HL-60/S4 (cell line): ENCODE results near the gene CEBPZ.

ENCODE experiments used
- in situ Hi-C: fragments of 300-500 bp; cut with MboI; formaldehyde crosslinking; loops from 2 replicates; pipeline ENCODE4 v1.14.3; 2022; ENCODE audit warnings: low sequenced_read_pairs

The CEBPZ gene

GRCh38 chr2:37181726-37182684, 49.4 kb downstream of the CEBPZ start:
- in situ Hi-C loops, result no loop called here

DNA sequence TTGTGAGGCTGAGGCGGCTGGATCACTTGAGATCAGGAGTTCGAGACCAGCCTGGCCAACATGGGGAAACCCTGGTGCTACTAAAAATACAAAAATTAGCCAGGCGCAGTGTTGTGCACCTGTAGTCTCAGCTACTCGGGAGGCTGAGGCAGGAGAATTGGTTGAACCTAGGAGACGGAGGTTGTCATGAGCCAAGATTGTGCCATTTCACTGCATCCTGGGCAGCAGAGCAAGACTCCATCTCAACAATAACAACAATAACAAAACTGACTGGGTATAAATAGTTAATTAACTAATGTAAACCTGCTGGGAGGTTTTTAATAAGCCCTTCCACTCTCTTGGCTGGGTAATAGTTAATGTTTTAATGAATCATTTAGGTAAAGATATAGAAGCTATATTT, 50.8 kb downstream of the CEBPZ start:
- in situ Hi-C loops, result no loop called here

DNA sequence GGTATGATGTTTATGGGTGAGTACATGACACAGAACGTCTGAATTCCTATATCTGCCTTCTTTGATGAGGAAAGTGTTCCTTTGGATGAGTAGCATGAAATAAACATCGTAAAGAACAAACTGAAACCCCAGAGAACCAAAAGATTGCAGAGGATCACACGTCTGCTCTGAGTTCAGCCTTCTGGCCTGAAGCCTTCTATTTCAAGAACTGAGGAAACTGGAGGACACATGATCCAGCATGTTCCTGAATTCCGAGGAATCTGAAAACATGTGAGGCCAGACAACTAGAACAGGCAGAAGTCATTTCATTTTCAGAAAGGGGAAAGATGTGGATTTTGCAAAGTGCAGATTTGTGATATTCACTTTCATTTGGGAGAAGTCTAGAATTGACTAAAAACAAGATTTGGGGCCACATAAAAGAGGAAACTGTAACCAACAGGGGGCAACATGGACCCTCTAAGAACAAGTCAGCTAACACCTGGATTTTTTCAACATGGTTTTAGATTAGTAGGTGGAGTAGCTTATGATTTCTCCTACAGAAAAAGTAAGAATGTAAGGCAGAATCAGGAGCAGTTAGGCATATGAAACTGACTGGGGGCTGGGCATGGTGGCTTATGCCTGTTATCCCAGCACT, 51.3 kb downstream of the CEBPZ start:
- in situ Hi-C loops, result no loop called here

DNA sequence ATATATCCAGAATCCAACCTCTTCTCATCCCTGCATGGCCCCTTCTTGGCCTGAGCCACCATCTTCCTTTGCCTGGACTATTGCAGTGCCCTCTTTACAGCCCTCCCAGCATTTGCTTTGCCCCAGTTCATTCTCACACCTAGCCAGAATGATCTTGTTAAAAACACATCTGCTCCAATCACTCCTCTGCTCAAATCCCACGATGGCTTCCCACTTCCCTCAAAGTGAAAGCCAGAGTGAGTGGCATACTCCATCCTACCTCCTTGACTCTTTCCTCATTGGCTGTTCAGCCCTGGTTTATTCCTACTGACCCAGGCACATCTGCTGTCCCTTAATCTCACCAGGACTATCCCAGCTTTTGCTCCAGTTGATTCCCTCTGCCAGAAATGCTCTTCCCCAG, 57.7 kb downstream of the CEBPZ start:
- in situ Hi-C loops, result loop anchor here (25.0 kb wide), 1 partner anchor 714 kb away; no protein-coding TSS in a partner anchor

- in situ Hi-C loops, result loop anchor here (25.0 kb wide), 1 partner anchor 716 kb away; no protein-coding TSS in a partner anchor
Observed at GRCh38 chr2:37171624-37171950, 59.8 kb downstream of the CEBPZ start.

DNA sequence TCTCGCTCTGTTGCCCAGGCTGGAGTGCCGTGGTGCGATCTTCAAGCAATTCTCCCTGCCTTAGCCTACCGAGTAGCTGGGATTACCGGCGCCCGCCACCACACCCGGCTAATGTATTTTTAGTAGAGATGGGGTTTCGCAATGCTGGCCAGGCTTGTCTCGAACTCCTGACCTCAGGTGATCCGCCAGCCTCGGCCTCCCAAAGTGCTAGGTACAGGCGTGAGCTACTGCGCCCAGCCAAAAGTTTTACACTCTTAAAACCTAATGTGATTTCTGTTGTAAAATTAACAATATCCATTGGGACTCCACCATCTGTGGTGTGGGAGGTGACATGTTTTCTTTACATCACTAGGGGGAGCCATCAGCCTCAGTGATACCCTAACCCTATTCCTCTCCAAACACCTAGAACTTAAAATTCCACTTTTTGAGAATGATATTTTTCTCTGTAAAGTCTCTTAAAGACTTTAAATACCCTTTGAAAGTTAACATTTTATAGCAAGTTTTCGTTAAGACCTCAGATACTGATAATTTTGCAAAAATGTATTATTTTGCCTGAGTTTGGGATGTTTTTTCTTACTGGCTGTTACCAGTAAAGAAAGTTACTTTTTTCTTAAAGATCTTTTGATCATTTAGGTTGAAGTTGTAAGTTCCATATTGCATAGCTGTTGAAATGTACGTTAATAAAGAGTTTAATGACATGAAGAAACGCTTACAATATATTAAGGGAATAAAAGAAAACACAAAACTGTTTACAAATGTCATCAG, 63.0 kb downstream of the CEBPZ start:
- in situ Hi-C loops, result loop anchor here (25.0 kb wide), 1 partner anchor 719 kb away; no protein-coding TSS in a partner anchor

DNA sequence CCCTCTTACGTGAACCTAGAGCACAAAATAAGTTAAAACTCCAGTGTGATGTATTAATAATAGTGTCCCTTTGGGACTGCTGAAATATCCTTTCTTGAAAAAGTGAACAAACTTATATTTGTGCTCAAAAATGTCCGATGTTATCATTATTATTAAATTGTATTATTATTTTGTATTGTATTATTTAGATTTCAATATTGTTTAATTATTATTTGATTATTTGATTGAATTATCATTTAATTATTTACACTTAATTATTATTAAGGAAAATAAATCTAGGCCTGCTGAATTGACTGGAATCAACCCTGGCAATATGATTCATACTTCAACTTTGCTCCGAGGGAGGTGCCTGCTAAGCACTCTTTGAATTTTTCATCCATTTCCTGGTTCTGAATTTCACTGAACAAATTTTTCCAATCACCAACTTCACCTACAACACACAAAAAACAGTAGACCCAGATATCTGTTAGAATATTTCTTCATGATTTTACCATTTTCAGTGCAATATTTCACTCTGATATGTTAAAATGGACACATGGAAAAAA, 63.7 kb downstream of the CEBPZ start:
- in situ Hi-C loops, result loop anchor here (25.0 kb wide), 1 partner anchor 720 kb away; no protein-coding TSS in a partner anchor

DNA sequence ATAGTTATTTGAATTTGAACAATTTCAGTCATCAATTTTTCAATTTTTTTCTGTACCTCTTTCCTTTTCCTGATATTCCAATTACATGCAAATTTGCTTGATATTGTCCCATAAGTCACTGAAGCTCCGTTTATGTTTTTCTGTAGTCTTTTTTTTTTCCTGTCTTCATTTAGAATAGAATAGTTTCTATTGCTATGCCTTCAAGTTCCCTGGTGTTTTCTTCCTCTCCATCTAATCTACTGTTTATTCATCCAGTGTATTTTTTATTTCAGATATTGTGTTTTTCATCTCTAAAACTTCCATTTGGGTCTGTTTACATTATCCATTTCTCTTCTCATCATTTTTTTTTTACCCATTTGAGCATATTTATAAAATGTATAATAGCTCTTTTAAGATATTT, 66.6 kb downstream of the CEBPZ start:
- in situ Hi-C loops, result loop anchor here (25.0 kb wide), 1 partner anchor 723 kb away; no protein-coding TSS in a partner anchor

DNA sequence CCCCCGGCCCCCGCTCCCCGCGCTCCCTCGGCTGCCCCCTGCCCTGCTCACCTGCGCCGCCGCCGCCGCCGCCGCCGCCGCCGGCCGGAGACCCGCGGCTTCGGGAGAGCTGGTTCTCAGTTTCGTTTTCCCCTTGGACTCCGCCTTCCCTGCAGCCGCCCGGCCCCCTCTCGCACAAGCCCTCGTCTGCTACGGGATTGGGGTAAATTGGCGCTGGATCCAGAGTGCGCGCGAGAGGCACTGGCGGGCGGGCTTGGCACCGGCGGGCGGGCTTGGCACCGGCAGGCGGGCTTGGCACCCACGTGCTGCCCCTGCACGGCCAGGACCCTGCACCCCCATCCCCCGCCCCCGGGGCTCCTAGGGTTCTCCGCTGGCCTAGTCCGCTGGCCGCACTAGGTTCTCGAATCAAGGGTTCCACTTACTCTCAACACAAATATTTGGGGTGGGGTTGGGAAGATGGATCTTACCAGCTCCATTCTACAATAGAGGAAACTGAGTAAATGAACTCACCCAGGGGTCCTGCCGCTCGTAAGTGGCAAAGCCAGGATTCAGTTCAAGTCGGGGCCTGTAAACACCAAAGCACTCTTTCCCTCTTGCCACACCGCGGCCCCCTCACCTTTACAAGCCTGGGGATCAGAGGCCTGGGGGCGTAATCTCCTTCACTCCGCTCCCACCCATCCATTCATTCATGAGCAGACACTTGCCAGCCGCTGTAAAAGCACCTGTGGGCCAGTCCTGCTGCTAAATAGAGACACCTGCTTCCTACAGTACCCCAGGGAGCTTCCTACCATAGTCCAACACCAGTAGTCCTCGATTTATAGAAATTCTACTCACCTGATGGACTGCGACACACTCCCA, 74.3 kb downstream of the CEBPZ start, which contains the start of gene EIF2AK2:
Gene EIF2AK2, minus strand, starts transcription at position 124 of the 858 bp plus-strand sequence. CDS start 9,174 bp downstream, outside the sequence.
- in situ Hi-C loops, result loop anchor here (25.0 kb wide), 1 partner anchor 730 kb away; no protein-coding TSS in a partner anchor

- in situ Hi-C loops, result loop anchor here (25.0 kb wide), 1 partner anchor 731 kb away; no protein-coding TSS in a partner anchor
Observed at GRCh38 chr2:37156071-37156856, 75.1 kb downstream of the CEBPZ start.

DNA sequence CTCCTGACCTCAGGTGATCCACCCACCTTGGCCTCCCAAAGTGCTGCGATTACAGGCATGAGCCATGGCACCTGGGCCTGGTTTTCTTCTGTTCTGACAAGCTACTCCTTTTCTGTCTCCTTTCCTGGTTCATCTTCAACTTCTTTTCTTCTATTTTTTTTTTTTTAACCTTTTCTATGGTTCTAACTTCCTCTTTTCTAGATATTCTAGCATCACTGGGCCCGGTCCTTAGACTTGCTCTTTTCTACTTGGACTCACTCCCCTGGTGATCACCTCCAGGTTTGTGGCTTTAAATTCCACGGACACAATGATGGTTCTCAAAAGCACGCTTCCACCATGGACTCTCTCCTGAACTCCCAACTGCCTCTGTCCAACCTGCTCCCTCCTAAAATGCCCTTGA, 76.6 kb downstream of the CEBPZ start:
- in situ Hi-C loops, result loop anchor here (25.0 kb wide), 1 partner anchor 733 kb away; no protein-coding TSS in a partner anchor

GRCh38 chr2:37153224-37153623, 78.2 kb downstream of the CEBPZ start:
- in situ Hi-C loops, result loop anchor here (25.0 kb wide), 1 partner anchor 734 kb away; no protein-coding TSS in a partner anchor
